H1 (cell line): ENCODE results near the gene CTSK.

Experiments used
- CHD2 ChIP-seq: IDR thresholded peaks from 2 replicates; pipeline ENCODE4 v1.6.1; 2012; ENCODE audit warnings: low read length, improper control_type of control experiment
- JUND ChIP-seq: IDR thresholded peaks from 2 replicates; pipeline ENCODE4 v1.6.1; 2011; ENCODE audit warnings: mild to moderate bottlenecking, improper control_type of control experiment, low read length
- RXRA ChIP-seq: IDR thresholded peaks from 2 replicates; pipeline ENCODE4 v1.6.1; 2011; ENCODE audit warnings: low read depth, mild to moderate bottlenecking, low read length, moderate library complexity; ENCODE audit not compliant: insufficient read depth
- SIN3A ChIP-seq, 2 experiments: IDR thresholded peaks in 1 of 2; conservative IDR thresholded peaks in 1 of 2; 2 replicates each; pipeline ENCODE4 v1.6.1; 2011 to 2012; ENCODE audit warnings: low read length in 2 of 2, improper control_type of control experiment in 1 of 2, low read depth in 1 of 2, mild to moderate bottlenecking in 1 of 2
- TAF7 ChIP-seq: optimal IDR thresholded peaks from 2 replicates; pipeline ENCODE3; 2011; ENCODE audit warnings: low read depth, mild to moderate bottlenecking, inconsistent platforms, low read length, moderate library complexity, borderline replicate concordance
- TF ChIP-seq, protein P1 (sequence below), 3 experiments: IDR thresholded peaks; 1 replicate in 2 of 3; 2 replicates in 1 of 3; pipeline versions ENCODE4 v1.5.1 to v1.6.1; 2011; ENCODE audit warnings: low read length in 3 of 3, mild to moderate bottlenecking in 3 of 3, inconsistent platforms in 2 of 3, low read depth in 1 of 3, moderate library complexity in 1 of 3; ENCODE audit not compliant: insufficient read depth in 1 of 3; ENCODE audit errors: control extremely low read depth in 1 of 3

- no peak for TF ChIP-seq TAF7
- TF ChIP-seq CHD2: no peak
- TF ChIP-seq, protein P1, sequence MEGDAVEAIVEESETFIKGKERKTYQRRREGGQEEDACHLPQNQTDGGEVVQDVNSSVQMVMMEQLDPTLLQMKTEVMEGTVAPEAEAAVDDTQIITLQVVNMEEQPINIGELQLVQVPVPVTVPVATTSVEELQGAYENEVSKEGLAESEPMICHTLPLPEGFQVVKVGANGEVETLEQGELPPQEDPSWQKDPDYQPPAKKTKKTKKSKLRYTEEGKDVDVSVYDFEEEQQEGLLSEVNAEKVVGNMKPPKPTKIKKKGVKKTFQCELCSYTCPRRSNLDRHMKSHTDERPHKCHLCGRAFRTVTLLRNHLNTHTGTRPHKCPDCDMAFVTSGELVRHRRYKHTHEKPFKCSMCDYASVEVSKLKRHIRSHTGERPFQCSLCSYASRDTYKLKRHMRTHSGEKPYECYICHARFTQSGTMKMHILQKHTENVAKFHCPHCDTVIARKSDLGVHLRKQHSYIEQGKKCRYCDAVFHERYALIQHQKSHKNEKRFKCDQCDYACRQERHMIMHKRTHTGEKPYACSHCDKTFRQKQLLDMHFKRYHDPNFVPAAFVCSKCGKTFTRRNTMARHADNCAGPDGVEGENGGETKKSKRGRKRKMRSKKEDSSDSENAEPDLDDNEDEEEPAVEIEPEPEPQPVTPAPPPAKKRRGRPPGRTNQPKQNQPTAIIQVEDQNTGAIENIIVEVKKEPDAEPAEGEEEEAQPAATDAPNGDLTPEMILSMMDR (IDR thresholded peaks at IDR 0.05; ENCODE audit: control extremely low read depth in 1 of 3, insufficient read depth in 1 of 3, low read depth in 1 of 3, low read length in 3 of 3): no peak
- no peak for TF ChIP-seq SIN3A (conservative IDR thresholded peaks at IDR 0.05 in 1 of 2, IDR thresholded peaks at IDR 0.05 in 1 of 2; ENCODE audit: low read depth in 1 of 2, low read length in 2 of 2)
- no peak for TF ChIP-seq JUND
- no peak for TF ChIP-seq RXRA
Observed at GRCh38 chr1:150772326-150772725, 35.7 kb downstream of the CTSK start.
